Measurements from ENCODE around the gene EFNA1.

Gene EFNA1

GRCh38 chr1:155176544-155177071, 48.9 kb downstream of the EFNA1 start:
- DNase-seq = peak; percentile 73

GRCh38 chr1:155177192-155177917, 49.7 kb downstream of the EFNA1 start:
- DNase-seq = no peak

DNA sequence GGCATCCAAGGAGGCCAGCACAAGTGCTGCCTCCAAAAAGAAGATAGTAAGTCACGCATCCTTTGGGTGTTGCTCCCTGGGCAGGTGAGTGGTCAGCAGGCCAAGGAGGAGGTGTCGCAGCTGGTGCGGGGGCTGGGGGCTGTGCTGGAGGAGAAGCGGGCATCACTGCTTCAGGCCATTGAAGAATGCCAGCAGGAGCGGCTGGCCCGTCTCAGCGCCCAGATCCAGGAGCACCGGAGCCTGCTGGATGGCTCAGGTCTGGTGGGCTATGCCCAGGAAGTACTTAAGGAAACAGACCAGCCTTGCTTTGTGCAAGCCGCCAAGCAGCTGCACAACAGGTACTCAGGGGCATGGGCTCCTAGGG, 50.2 kb downstream of the EFNA1 start:
- no peak for DNase-seq

GRCh38 chr1:155178441-155179111, 50.9 kb downstream of the EFNA1 start:
- no peak for DNase-seq

DNA sequence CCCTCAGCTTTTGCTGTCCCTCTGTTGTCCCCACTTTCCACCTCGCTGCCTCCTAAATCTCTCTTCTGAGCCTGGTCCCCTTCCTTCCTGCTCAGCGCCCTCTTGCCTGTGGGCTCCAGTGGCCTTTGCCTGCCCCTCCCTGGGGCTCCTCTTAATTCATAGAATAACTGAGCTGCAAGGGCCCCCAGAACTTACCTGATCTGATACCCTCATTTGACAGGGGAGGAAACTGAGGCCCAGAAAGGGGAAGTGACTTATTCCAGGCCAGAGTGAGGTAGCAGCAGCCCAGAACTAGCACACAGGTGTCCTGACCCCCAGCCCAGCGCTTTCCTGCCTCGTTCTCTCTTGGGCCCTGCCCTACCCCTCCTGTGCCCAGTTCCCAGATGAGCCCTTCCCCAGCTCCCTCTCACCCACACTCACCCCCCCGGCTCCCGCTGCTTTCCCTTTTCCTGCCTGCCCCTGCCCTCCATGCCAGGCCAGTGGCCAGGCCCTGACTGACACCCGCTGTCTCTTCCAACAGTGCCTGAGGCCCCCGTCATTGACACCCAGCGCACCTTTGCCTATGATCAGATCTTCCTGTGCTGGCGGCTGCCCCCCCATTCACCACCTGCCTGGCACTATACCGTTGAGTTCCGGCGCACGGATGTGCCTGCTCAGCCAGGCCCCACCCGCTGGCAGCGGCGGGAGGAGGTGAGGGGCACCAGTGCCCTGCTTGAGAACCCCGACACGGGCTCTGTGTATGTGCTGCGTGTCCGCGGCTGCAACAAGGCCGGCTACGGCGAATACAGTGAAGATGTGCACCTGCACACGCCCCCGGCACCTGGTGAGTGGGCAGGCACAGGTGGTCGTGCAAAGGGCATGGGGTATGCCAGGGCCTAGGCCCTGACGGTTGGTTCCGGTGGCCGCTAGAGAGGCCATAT, 51.7 kb downstream of the EFNA1 start:
- DNase-seq = no peak

GRCh38 chr1:155181371-155182051, 53.8 kb downstream of the EFNA1 start:
- no peak for DNase-seq

DNA sequence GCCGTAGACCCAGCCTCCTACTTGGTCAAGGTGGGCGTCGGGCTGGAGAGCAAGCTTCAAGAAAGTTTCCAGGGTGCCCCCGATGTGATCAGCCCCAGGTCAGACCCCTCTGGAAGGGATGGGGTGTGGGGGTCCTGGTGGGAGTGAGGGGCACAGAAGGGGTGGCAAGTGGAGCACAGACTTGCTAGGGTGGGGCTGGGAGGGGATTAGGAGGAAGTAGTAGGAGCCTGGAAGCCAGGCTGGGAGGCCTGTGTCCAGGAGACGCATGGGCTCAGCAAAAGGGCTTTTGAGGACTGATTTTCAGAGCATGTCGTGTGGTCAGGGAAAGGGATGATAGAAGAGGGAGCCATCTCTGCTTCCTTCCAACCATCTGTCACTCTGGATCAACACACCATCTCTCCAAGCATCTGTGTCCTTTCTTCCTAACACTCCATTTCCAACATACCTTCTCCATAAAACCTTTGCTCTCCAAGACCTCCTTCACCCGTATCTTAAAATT, 54.4 kb downstream of the EFNA1 start:
- DNase-seq = no peak

DNA sequence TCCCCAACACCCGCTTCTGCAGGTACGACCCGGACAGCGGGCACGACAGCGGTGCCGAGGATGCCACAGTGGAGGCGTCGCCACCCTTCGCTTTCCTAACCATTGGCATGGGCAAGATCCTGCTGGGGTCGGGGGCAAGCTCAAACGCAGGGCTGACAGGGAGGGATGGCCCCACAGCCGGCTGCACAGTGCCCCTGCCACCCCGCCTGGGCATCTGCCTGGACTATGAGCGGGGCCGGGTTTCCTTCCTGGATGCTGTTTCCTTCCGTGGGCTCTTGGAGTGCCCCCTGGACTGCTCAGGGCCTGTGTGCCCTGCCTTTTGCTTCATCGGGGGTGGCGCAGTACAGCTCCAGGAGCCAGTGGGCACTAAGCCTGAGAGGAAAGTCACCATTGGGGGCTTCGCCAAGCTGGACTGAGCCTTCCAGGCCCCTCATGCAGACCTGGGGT, 56.1 kb downstream of the EFNA1 start:
- no peak for DNase-seq

DNA sequence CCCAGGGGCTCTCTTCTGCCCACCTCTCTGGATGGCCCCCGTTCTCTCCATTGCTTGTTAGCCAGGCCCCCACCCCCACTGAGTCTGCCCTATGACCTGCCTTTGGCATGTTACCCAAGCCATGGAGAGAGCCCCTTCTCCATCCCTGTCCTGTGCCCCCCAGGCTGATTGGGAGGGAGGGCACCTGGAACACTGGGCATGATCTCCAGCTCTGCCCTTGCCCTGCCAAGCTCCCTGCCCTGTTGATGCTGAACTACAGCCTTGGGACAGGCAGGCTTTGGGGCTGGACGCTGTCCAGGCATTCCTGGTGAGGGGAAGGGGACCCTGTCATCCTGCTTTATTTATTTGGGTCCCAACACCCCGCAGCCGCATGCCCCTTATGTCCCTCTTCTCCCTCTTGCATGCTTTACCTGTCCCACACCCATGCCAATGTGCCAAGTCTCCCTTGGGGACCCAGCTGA, 56.7 kb downstream of the EFNA1 start:
- DNase-seq = no peak
